Jurkat, Clone E6-1 (cell line): Measurements from ENCODE around the gene NMNAT3.

Source experiments
- DNase-seq: peaks from one replicate; pipeline ENCODE4 v3.0.0-alpha.2; 2011; ENCODE audit warnings: low read depth, low spot score
- H3K4me3 ChIP-seq: 2 replicates; pipeline ENCODE4 v1.5.1; 2011; ENCODE audit warnings: mild to moderate bottlenecking, low read length, control low read depth, moderate library complexity

NMNAT3 gene

DNA sequence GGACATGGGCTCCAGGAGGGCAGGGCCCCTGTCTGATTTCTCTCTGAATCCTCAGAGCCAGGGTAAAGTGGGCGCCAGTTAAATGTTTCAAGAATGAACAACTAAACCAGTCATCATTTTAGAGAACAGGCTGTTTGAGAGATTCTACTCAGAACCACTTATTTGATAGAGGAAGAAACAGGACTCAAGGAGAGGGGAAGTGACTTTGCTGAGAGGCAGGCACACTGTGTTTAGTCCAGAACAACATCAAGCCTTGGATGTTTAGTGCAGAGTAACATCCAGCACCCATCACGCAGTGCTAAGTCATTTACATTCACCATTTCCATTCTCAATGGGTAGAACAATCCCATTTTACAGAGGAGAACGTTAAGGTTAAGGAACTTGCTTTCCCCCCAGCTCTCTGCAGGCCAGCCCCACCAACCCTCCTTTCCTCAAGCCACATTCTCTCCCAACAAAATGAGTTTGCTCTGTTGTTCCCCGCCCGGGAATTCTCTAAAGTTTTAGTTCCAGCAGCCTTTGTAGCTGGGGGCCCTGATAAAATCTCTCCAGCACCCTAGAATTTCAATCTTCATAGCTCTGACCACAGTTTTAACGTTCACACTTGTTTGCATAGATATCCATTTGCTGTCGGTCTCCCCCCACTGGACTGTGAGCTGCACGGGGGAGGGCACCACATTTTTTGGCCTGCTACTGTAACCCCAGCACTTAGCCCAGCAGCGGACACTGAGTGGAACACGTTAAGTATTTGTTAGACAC, 962 bp downstream of the NMNAT3 start:
- DNase-seq: no peak
- H3K4me3 ChIP-seq: no peak overlapping the region

DNA sequence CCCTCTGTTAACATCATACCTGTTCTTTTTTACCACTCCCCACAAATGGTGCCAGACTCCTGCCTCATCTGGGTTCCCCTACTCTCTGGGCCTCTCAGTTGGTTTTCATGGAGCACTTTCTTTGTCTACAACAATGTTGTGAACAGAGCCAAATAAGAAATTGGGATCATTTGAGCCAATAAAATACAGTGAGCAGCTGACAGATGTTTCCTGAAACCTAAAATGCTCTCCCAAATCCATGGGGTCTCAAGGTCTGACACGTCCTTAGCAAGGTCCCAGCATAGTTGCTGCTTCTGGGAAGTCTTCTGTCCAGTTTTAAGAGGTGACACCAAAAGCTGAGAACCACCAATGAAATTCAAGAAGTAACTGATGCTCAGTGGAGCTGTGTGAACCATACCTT, 1.7 kb downstream of the NMNAT3 start:
- DNase-seq: no peak
- H3K4me3 ChIP-seq: no peak overlapping the region

DNA sequence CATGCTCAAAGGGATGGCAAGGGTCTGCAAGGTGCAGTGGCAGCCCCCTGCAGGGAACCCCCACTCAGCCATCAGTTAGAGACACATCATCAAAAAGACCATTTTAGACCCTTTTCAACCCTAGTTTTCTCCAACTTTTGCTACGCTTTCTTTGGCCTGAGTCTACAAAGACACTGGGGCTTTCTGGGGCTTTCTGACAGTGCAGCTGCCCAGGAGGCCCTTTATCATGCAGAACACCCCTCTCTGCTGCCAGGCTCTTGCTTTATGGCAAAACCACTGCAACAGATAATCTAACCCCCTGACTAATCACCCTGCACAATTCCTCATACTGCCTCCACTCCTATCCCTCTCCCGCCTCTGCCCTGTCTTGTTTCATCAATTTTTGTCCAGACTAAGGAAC, 2.4 kb downstream of the NMNAT3 start:
- no peak overlapping the region for H3K4me3 ChIP-seq
- DNase-seq: no peak

DNA sequence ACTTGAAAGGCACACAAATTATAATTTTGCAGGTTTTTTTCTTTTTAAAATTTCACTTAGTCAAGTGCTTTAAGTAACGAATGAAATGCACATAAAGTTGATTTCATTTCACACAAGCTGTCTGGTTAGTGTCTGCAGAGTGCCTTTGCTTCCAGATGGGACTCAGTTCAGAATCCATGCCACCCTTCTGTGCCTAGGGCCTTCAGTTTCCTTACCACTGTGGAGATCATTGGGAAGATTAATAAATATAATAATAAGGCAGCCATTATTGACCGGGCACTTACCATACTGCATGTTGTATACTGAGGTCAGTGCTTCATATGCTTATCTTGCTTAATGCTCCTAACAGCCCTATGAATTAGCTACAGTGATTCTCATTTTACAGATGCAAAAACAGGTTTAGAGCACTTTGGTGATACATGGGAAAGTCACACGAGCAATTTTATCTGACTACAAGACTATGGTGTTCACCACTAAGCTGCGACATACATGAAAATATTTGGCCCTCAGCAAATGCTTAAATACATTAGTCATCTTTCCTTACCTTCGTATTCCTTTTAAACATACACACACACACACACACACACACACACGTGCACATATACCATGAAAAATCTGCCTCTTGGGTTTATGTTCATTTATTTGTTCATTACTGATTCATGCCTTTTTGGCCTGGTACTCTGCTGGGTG, 3.1 kb downstream of the NMNAT3 start:
- no peak for DNase-seq
- no peak overlapping the region for H3K4me3 ChIP-seq

DNA sequence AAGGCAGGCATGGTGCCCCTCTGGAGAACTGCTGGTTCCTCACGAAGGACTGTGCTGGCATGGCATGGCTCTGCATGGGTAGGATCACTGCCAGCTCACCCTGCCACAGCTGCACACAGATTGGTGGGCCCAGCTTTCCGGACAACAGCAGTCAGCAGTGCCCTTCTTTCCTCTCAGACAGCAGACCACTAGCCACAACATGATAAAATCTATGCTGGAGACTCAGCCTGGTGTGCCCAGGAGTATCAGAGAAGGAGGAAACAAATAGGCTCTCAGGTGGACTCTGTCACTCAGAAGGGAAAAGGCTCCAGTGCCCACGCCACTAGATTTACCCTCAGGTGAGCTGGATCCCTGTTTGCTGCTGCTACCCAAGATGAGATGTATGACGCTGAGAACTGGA, 4.9 kb downstream of the NMNAT3 start:
- no peak for DNase-seq
- no peak overlapping the region for H3K4me3 ChIP-seq

DNA sequence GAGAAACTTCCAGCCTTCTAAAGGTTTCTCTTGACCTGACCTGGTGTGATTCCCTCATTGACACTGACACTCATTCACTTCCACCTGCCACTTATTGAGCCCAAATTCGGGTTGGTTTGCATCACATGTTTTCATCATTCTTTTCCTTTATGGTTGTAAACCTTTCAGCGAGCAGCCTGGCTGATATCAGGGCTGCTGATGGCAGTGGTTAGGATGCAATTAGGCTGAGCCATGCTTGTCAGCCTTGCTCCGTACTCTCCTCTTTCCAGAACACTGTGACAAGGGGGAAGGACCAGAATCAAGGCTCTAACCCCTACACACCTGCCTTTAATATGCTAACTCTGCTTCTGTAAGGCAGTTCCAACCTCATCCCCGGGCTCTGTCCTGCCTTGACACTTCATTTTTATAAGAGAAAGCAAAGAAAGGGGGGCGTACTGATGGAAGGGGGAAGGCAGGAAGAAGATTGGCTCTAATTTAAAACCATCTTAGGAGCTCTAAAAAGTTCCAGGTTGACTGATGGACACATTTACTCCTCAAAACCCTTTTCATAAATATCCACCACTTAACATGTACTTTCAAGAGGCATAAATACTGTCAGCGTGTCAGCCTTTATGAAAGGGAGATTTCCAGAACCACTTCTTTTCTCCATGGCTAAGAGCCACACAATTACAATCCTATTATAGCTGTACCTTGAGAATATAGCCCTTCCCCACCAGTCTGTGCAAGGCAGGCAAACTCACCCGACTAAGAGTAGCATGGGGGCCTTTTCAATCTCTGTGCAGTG, 5.7 kb downstream of the NMNAT3 start:
- no peak overlapping the region for H3K4me3 ChIP-seq
- no peak for DNase-seq

DNA sequence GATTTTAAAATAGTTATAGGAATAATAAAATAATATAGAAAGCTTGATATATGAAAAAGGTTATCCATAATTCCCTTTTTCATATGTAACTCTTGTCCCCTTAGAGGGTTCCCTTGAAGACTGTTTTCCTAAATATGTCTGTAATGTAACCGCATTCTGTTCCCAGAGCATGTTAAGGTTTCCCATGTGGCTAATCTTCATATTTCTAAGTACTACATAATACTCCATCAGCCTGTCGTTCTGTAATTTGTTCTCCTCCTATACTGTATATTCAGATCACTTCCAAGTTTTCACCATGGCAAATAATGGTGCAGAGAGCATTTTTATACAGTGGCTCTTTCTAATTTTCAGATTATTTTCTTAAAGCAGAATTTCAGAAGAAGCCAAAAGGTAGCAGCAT, 6.7 kb downstream of the NMNAT3 start:
- DNase-seq: no peak
- H3K4me3 ChIP-seq: no peak overlapping the region

DNA sequence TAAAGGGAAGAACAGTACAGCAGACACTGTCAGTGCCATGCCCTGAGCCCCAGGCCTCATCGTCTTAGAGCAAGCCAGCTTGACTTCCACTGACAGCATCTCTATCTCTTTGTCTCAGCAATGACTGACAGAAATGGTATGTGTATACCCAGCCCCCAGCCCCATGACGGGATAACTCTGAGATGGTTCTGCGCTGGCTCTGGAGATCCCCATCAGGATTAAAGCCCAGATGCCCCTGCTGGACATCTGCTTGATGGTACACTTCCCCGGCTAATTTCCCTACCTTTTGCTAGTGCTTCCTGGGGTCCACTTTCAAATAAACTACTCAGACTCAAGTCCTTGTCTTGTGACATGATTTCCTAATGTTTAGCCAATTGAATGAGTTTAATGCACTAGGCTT, 7.6 kb downstream of the NMNAT3 start:
- H3K4me3 ChIP-seq: no peak overlapping the region
- DNase-seq: no peak

DNA sequence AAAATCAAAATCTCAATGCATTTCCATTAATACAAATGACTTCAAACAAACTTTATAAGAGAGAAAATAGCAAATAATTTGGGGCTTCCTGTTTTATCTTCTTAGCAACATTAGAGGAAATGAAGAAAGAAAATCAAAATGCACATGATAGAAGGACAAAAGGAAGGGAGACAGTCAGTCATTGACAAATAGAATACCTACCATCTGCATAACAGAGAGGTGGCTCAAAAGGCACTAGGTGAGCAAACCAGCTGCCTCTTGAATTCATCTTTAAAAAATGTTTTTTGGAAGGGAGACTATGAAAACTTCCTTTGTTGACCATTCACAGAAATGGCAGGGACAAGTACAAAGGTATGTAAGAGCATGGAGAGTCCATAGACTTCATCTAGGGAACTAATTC, 9.4 kb downstream of the NMNAT3 start:
- no peak for DNase-seq
- H3K4me3 ChIP-seq: no peak overlapping the region

DNA sequence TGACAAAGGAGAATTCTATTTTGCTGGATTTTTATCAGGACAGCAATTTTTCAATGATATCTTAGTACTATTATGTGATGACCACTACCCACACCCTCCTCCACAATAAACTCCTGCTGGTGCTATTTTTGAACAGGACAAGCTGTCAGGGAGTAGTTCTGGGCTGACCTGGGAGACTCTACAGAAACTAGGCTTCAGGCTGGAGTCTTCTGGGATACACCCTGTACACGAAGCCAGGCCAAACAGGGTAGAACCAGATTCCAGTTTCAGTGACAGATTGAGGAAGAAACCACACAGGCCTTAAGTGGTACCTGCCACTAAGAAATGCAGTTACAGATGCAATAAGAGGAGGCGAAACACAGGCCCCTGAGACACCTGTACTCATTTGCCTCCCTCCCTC, 12.8 kb downstream of the NMNAT3 start:
- no peak overlapping the region for H3K4me3 ChIP-seq
- DNase-seq: no peak

DNA sequence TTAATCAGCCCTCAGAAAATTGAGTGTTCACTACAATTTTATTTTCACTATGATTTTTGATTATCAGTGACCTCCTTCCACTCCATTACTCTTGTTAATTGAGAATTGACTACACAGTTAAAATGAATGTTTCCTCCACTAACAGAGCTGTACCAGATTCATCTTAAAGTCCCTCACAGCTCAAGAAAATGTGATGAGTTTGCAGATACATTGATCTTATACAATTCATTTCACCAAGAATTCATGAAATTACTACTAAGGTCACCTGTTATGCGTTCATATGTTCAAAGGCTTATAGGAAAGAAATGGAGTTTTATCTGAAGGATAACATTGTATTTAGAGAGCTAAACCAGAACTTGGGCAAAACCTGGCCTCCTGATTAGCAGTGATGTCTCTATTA, 17.5 kb downstream of the NMNAT3 start:
- H3K4me3 ChIP-seq: no peak overlapping the region
- DNase-seq: no peak

DNA sequence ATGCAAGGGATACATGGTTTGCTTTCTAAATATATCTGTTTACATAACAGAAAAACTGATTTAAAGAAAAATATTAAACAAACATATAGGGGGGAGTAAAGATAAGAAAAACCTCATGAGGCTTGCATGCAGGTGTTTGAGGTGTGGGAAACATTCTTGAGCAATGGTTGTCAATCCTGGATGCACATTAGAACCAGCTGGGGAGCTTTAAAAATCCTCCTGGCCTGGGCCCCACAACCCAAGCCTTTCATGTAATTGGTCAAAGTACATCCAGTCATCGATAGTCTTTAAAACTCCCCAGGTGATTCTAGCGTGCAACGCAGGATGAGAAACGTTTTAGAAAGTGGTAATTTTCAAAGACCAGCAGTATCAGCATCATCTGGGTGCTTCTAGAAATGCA, 18.3 kb downstream of the NMNAT3 start:
- no peak for DNase-seq
- no peak overlapping the region for H3K4me3 ChIP-seq

DNA sequence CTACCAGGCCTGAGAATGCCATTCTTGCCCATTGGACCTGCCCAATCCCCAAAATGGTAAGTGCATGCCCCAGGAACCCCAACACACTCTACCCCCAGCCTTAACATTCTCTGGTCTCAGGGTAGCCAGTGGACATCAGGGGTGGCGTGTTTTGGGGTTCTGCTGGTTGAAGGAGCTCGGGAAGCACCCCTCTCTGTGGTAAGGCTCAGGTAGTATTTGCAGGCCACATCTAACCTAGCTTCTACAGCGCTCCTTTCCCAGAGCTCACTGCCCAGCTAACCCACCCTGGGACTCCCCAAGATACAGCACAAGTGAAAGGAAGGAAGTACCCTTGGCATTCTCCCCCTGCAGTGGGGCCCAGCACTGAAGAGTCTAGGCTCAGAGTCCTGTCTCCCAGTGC, 19.8 kb downstream of the NMNAT3 start:
- no peak overlapping the region for H3K4me3 ChIP-seq
- no peak for DNase-seq

DNA sequence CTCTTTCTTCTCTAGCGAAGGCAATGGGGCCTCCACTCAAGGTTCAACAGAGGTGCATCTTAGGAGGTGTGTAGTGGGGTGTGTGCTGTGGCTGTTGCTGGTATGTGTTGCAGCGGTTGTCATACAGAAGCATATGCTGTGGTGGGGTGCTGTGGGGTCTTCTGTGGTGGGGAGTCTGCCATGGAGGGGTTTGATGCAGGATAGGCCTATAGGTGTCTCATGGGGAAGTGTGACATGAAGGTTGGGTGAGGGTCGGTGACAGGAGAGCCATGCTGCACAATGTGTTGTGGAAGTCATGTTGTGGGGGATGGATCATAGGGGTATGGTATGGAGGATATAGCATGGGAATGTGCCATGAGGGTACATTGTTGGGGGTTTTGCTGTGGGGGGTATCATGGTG, 20.3 kb downstream of the NMNAT3 start:
- DNase-seq: no peak
- no peak overlapping the region for H3K4me3 ChIP-seq

DNA sequence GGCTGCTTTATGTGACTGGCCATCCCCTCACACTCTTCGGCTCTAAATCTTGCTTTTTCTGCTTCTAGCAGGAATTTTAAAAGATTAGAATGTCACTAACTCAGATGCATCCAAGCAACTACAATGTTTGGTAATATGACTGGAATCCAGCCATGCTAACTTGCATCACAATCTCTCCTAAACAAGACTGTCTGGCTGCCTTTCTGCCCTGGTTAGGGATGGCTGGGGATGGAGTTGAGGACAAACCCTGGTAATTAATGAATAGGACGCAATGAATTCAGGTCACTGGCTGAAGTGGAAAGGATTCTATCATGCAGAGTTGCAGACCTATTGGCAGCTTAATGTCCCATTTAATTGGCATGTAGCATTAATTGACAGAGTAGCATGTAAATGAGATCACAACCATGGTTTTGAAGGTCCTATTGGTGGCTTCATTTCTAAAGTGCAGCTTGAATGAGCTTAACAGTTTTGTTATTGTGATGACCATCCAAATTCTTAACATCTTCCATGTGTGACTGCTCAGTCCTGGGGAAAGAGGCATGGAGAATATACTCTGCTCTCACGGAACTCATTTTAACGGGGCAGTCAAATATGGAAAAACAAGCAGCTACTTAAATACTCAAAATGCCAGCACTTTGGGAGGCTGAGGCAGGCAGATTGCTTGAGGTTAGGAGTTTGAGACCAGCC, 21.7 kb downstream of the NMNAT3 start:
- DNase-seq: no peak
- H3K4me3 ChIP-seq: no peak overlapping the region

DNA sequence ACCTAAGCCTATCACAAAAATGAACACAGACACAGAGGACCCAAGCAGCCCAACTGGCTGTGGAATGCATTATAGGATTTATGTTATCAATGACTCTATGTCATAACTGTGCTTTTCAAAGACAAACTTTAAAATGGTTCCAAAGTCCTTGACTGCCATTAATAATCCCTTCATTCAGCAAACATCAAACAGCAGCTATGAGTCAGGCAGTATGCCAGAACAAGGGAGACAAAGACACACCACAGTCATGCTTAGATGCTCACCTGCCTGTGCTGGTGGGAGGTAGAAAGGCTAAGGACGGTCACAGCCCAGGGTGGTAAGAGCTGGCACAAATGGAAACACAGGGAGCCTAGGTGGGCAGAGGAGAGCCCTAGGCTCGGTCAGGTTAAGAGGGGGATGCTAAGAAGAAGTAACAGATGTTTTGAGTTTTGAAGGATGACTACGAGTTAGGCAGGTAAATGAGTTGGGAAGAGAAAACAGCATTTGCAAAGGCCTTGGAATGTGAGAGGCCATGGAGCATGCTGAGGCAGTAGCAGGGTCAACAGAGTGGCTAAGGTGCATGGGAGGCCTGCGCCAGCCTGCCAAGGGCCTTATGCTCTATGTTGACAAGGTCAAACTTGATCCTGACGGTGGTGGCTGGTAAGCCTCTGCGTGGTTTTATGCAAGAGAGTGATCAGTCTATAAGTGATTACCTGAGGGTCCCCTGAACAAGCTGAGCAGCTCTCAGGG, 23.0 kb downstream of the NMNAT3 start:
- no peak overlapping the region for H3K4me3 ChIP-seq
- DNase-seq: no peak

DNA sequence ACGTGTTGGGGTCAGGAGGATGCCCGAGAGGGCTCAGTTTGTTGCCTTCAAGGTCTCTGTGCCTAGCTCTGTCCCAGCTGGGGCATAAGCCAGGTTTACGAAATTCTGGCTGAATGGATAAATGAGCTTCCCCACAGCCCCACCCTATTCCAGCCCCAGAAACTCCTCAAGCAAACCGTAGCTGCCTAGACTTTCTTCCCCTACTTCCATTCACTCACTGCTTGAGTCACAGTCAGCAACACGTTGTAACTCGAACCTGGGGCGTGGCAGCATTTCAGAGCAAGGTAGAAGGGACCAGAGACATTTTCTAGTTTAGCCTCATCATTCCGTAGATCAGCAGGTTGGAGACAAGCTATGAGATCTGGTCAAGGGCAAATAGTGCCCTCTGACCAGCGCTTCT, 24.2 kb downstream of the NMNAT3 start:
- DNase-seq: no peak
- no peak overlapping the region for H3K4me3 ChIP-seq

DNA sequence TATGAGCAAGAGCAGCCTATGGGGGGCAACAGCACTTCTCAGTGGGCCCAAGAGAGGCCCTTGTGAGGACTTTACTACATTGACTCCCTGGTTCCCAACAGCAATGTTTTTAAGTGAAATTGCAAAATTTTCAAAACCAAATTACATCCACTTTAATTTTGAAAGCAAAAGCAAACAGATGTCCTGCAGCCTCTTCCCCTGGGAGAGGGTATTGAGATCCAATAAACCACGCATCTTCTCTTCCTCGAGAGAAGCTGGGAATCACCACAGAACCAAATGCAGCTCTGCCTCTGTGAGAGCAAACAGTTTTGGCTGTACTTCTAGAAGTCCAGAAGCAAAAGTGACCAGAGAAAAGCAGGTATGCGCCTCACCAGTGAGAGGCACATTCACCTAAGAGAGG, 25.2 kb downstream of the NMNAT3 start:
- DNase-seq: no peak
- H3K4me3 ChIP-seq: no peak overlapping the region

DNA sequence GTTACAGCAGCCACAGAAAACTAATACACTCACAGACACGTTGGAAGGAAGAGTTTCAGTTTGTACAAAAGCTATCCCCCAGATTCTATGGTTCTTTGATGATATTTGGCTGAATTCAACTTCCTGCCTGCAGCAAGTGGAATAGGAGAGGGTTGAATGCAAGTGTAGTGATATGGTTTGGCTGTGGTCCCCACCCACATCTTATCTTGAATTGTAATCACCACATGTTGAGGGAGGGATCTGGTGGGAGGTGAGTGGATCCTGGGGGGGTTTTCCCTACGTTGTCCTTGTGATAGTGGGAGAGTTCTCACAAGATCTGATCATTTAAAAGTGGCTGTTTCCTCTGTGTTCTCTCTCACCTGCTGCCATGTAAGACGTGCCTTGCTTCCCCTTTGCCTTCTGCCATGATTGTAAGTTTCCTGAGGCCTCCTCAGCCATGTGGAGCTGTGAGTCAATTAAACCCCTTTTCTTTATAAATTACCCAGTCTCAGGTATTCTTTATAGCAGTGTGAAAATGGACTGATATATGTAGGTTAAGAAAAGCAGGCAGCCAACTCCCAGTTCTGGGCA, 29.8 kb downstream of the NMNAT3 start:
- DNase-seq: no peak
- H3K4me3 ChIP-seq: no peak overlapping the region
